Heart left ventricle (tissue), 16 donors: ENCODE data around the gene MVP. TPM values are rescaled to one million over a fixed set of nuclear protein-coding genes. Genes with fewer than 3 reads are reported as not detected.
A peak's percentile ranks its signal among the peaks of the same experiment; 100 is the strongest.

ENCODE experiments used
- ATAC-seq, 4 donors: fragments of 200-7000 bp; cut with Tn5 transposase; one replicate each; pipeline ENCODE4 v1.9.1; 2020 to 2022; ENCODE audit warnings: moderate library complexity in 4 of 4, mild to moderate bottlenecking in 3 of 4, moderate number of reproducible peaks in 1 of 4
- DNase-seq, 5 donors: peaks; one replicate each; pipeline ENCODE4 v3.0.0-alpha.2; 2020
- H3K27ac ChIP-seq, 12 donors: fragments of 200-600 bp; sonication (generic) in 4 of 12; one replicate each; pipeline versions ENCODE4 v1.5.0 to v1.8.0; 2016 to 2022; ENCODE audit warnings: mild to moderate bottlenecking in 2 of 12
- H3K27me3 ChIP-seq, 9 donors: fragments of 200-600 bp; sonication (generic) in 2 of 9; one replicate each; pipeline versions ENCODE4 v1.5.1 to v1.8.0; 2016 to 2022; ENCODE audit warnings: mild to moderate bottlenecking in 3 of 9
- H3K36me3 ChIP-seq, 9 donors: fragments of 200-600 bp; sonication (generic) in 2 of 9; one replicate each; pipeline versions ENCODE4 v1.5.0 to v1.8.0; 2018 to 2022; ENCODE audit warnings: mild to moderate bottlenecking in 2 of 9
- H3K4me1 ChIP-seq, 12 donors: fragments of 200-600 bp; sonication (generic) in 4 of 12; one replicate each; pipeline versions ENCODE4 v1.5.0 to v1.8.0; 2016 to 2022; ENCODE audit warnings: mild to moderate bottlenecking in 3 of 12
- H3K4me3 ChIP-seq, 12 donors: fragments of 200-600 bp; sonication (generic) in 4 of 12; one replicate each; pipeline versions ENCODE4 v1.5.0 to v1.8.0; 2017 to 2022; ENCODE audit warnings: mild to moderate bottlenecking in 9 of 12, moderate library complexity in 4 of 12
- H3K9me3 ChIP-seq, 12 donors: fragments of 200-600 bp; sonication (generic) in 4 of 12; one replicate each; pipeline versions ENCODE4 v1.5.0 to v1.8.0; 2016 to 2022; ENCODE audit warnings: mild to moderate bottlenecking in 1 of 12
- CTCF ChIP-seq, 12 donors: fragments of 200-600 bp; sonication (generic) in 4 of 12; IDR thresholded peaks; one replicate each; pipeline versions ENCODE4 v1.5.0 to v1.8.0; 2018 to 2022; ENCODE audit warnings: antibody characterized with exemption in 12 of 12, mild to moderate bottlenecking in 5 of 12
- POLR2A ChIP-seq, 2 donors: fragments of 450-650 bp; IDR thresholded peaks; one replicate each; pipeline ENCODE4 v1.6.1; 2017; ENCODE audit warnings: antibody characterized with exemption in 2 of 2, mild to moderate bottlenecking in 2 of 2, moderate library complexity in 2 of 2
- WGBS, 4 donors: extraction: QIAGEN DNeasy Blood & Tissue Kit in 2 of 4; methylation state at CpG; one replicate each; pipeline versions ENCODE4 v1.1.5 to v1.1.7; 2013 to 2018; 5-methylcytosine and 5-hydroxymethylcytosine counted together
- intact Hi-C, 10 donors: fragments of 100-400 bp; cut with DNase I; formaldehyde crosslinking; loops; one replicate each; pipeline versions ENCODE4 v1.11.1 to v1.14.2; 2022
- polyA plus RNA-seq, 2 donors: library from polyadenylated mRNA; stranded (reverse); fragments of 200-250 nt; gene quantifications; one replicate each; pipeline ENCODE4 v1.2.3, GENCODE V29; 2013
- total RNA-seq, 9 donors: library from RNA; depleted of rRNA in 2 of 9; stranded (reverse); fragments of >200 nt in 2 of 9; fragmentation: NEBNext Ultra II Directional in 3 of 9; extraction: Animal tissue kit (Norgen Biotek cat#: 25700) in 3 of 9; gene quantifications; one replicate each; pipeline versions ENCODE4 v1.1.0 to v1.2.4, GENCODE V29; 2016 to 2023
- donor health status: ischemic (EF 13 %, LVEDD 7.1; RV severe dilation, severe dysfunction).
- donor health status: healthy with polysubstance abuse.
- donor health status: DM: no; HTN: yes; CAD: no.
- donor health status: DM: no; HTN: no; CAD: no.
- donor health status: ischemic (EF 25% LVEDD 6.9; RV normal size, moderate dysfunction).
- donor health status: ischemic (EF 25% LVEDD 5.7; RV mildly dilated, moderate dysfunction).
- donor health status: healthy.
- donor health status: DM: yes; HTN: yes; CAD: no.
- donor health status: ischemic (EF 35%, LVEDD 5.7; RV mildly dilated, moderate dysfunction).
- donor health status: nonischemic (EF 11% LVEDD 7.7; RV severe dilation, severe dysfunction).
- donor health status: DM: yes; HTN: yes; CAD: no.
- donor health status: PGD.
- donor health status: ischemic (EF 29% LVEDD 5.4; RV normal size, mild dysfunction).
- donor health status: nonischemic (EF 23%, LVEDD 6.1; RV moderate dilation, normal function).

The MVP gene
- total and polyA plus RNA-seq, 11 donors = 32.9 to 140 (median 44.6) TPM

GRCh38 chr16:29805232-29806098 lies 14.8 kb upstream of the MVP start:
- TF ChIP-seq POLR2A (IDR thresholded peaks at IDR 0.05) = peak in 1 of 2 donors; percentile 81
- peak in 2 of 12 donors; percentile 16 to 24 for TF ChIP-seq CTCF (IDR thresholded peaks at IDR 0.05)
- Histone ChIP-seq H3K4me3 (peak overlapping the region; percentile 65 to 98 (median 83)), H3K27ac (peak overlapping the region; percentile 95 to 100 (median 99)), H3K36me3 (peaks cover 0 to 34% (median 18%) of the 10 kb centered on the region in 9 donors), H3K4me1 (peaks cover 3 to 46% (median 42%) of the 10 kb centered on the region in 12 donors), H3K27me3 (no peaks in the 10 kb centered on the region), H3K9me3 (no peaks in the 10 kb centered on the region)
- intact Hi-C loops = loop anchor here in 4 of 10 donors (2.0 to 10.0 kb wide), 5 partner anchors 15 to 262 kb away; partner anchors contain the start of genes KIF22 (in 4 of the 4), HIRIP3 (in 2 of the 4), INO80E (in 2 of the 4) and ALDOA (in 1 of the 4)
- peak; percentile 98 to 99 (median 98) for DNase-seq
- 0 to 1% (median 0%) methylated on average over 32 to 100 of the region's 103 CpGs for WGBS, 4 donors
- ATAC-seq = peak; percentile 84 to 89 (median 88)

DNA sequence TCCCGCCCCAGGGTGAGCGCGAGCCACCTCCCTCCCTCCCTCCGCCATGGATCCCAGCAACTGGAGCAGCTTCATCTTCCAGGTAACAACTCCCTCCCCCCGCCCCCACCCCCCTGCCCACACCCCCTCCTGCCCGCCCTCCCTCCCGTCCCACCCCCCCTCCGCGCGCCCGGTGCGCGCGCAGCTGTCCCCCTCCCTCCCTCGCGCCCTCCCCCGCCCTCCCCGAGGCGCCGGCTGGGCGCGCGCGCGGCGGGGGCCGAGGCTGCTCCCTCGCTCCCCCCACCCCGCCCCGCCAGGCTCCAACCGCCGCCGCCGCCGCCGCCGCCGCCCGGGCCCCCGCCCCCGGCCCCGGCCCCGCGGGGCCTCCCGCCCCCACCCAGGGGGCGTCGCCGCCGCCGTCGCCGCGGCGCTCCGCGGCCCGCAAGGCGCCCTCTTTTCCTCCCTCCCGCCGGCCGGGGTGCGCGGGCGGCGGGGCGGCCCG lies 14.1 kb upstream of the MVP start, which contains the start of gene MAZ:
Gene MAZ (plus strand): TSS at position 431 of the 481 bp plus-strand sequence. CDS start 173 bp downstream, outside the sequence.
- peak in 1 of 4 donors; percentile 4 for ATAC-seq
- peak within 1 kb of the TSS; percentile 65 to 98 (median 83) for H3K4me3 ChIP-seq
- H3K27me3 ChIP-seq = no peaks in the 10 kb centered on the region
- H3K4me1 ChIP-seq = peaks cover 3 to 52% (median 47%) of the 10 kb centered on the region in 12 donors
- peak within 1 kb of the TSS; percentile 95 to 100 (median 99) for H3K27ac ChIP-seq
- H3K36me3 ChIP-seq = peaks cover 0 to 27% (median 18%) of the 10 kb centered on the region in 9 donors
- TF ChIP-seq CTCF (IDR thresholded peaks at IDR 0.05) (no peak), POLR2A (IDR thresholded peaks at IDR 0.05) (no peak)
- no peaks in the 10 kb centered on the region for H3K9me3 ChIP-seq
- WGBS, 4 donors = 0 to 3% (median 1%) methylated on average over 1 to 45 of the region's 67 CpGs
- intact Hi-C loops = loop anchor here in 2 of 10 donors (5.0 to 10.0 kb wide), 4 partner anchors 171 to 261 kb away; partner anchors contain the start of genes HIRIP3 (in 2 of the 2), INO80E (in 2 of the 2) and ALDOA (in 1 of the 2)
- DNase-seq = no peak

DNA sequence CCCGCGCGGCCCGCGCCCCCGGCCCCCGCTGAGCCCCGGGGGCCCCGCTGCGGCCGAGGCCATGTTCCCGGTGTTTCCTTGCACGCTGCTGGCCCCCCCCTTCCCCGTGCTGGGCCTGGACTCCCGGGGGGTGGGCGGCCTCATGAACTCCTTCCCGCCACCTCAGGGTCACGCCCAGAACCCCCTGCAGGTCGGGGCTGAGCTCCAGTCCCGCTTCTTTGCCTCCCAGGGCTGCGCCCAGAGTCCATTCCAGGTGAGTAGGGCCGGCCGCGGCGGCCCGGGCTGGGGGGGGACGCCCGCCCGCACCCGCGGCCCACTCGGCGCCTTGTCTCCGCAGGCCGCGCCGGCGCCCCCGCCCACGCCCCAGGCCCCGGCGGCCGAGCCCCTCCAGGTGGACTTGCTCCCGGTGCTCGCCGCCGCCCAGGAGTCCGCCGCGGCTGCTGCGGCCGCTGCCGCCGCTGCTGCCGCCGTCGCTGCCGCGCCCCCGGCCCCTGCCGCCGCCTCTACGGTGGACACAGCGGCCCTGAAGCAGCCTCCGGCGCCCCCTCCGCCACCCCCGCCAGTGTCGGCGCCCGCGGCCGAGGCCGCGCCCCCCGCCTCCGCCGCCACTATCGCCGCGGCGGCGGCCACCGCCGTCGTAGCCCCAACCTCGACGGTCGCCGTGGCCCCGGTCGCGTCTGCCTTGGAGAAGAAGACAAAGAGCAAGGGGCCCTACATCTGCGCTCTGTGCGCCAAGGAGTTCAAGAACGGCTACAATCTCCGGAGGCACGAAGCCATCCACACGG lies 13.4 kb upstream of the MVP start:
- Histone ChIP-seq H3K4me1 (peaks cover 3 to 57% (median 50%) of the 10 kb centered on the region in 12 donors), H3K27ac (peak overlapping the region; percentile 57 to 99 (median 91)), H3K36me3 (peaks cover 0 to 25% (median 18%) of the 10 kb centered on the region in 9 donors), H3K4me3 (peak overlapping the region; percentile 12 to 84 (median 63)), H3K27me3 (no peaks in the 10 kb centered on the region), H3K9me3 (no peaks in the 10 kb centered on the region)
- WGBS, 4 donors = 0 to 4% (median 1%) methylated on average over 8 to 99 of the region's 99 CpGs
- DNase-seq (peak; percentile 65 to 69 (median 66)), ATAC-seq (no peak)
- TF ChIP-seq CTCF (IDR thresholded peaks at IDR 0.05) = no peak
- TF ChIP-seq POLR2A (IDR thresholded peaks at IDR 0.05) = no peak
- intact Hi-C loops = loop anchor here in 2 of 10 donors (5.0 to 10.0 kb wide), 4 partner anchors 170 to 260 kb away; partner anchors contain the start of genes HIRIP3 (in 2 of the 2), INO80E (in 2 of the 2) and ALDOA (in 1 of the 2)
